K562 (cell line): ENCODE results near the gene MTFR2. TPM values are rescaled to one million over a fixed set of nuclear protein-coding genes. Genes with fewer than 3 reads are reported as not detected.

ENCODE experiments used
- BCL6 ChIP-seq: fragments of 250-450 bp; sonication (Bioruptor Pico); IDR thresholded peaks from 2 replicates; pipeline ENCODE4 v1.4.0; 2020
- CBFB ChIP-seq: sonication (generic); formaldehyde crosslinking; IDR thresholded peaks from 2 replicates; pipeline ENCODE4 v1.4.0; 2020; ENCODE audit warnings: mild to moderate bottlenecking, missing genetic modification reagents
- DDX20 ChIP-seq: fragments of 450-650 bp; IDR thresholded peaks from 2 replicates; pipeline ENCODE4 v1.6.1; 2016; ENCODE audit warnings: missing genetic modification characterization, low read depth, mild to moderate bottlenecking, missing compliant biosample characterization, moderate library complexity
- E2F5 ChIP-seq: sonication (generic); formaldehyde crosslinking; IDR thresholded peaks from 2 replicates; pipeline ENCODE4 v1.8.0; 2022; ENCODE audit warnings: mild to moderate bottlenecking, missing genetic modification reagents
- EWSR1 ChIP-seq: fragments of 450-650 bp; IDR thresholded peaks from 2 replicates; pipeline ENCODE4 v1.6.1; 2018; ENCODE audit warnings: borderline replicate concordance, mild to moderate bottlenecking, low read depth, moderate library complexity; ENCODE audit not compliant: partially characterized antibody
- FOXJ2 ChIP-seq: fragments of 200-800 bp; sonication (Bioruptor generic); IDR thresholded peaks from 2 replicates; pipeline ENCODE4 v1.6.1; 2016; ENCODE audit warnings: missing genetic modification characterization, missing compliant biosample characterization
- GABPA ChIP-seq: fragments of 200-800 bp; sonication (Bioruptor generic); conservative IDR thresholded peaks from 2 replicates; pipeline ENCODE4 v1.6.1; 2016; ENCODE audit warnings: low read depth, missing genetic modification characterization, missing compliant biosample characterization
- HBP1 ChIP-seq: fragments of 450-650 bp; formaldehyde crosslinking; IDR thresholded peaks from 2 replicates; pipeline ENCODE4 v1.4.0; 2022; ENCODE audit warnings: missing genetic modification characterization
- KAT2B ChIP-seq: IDR thresholded peaks from one replicate; pipeline ENCODE4 v1.6.1; 2012; ENCODE audit warnings: low read depth, mild to moderate bottlenecking, control low read depth, inconsistent platforms, low read length, moderate library complexity
- NBN ChIP-seq: fragments of 450-650 bp; IDR thresholded peaks from 2 replicates; pipeline ENCODE4 v1.6.1; 2016; ENCODE audit warnings: low read depth, mild to moderate bottlenecking
- NFYB ChIP-seq: IDR thresholded peaks from 2 replicates; pipeline ENCODE4 v1.6.1; 2011; ENCODE audit warnings: mild to moderate bottlenecking, moderate library complexity; ENCODE audit not compliant: insufficient read length; ENCODE audit errors: extremely low read depth
- NONO ChIP-seq, 2 experiments: fragments of 200-400 bp in 1 of 2; fragments of 450-650 bp in 1 of 2; formaldehyde crosslinking in 1 of 2; IDR thresholded peaks; 2 replicates each; pipeline ENCODE4 v1.6.1; 2017; ENCODE audit warnings: low read depth in 2 of 2, mild to moderate bottlenecking in 2 of 2, moderate library complexity in 2 of 2, low read length in 1 of 2
- SAFB ChIP-seq: fragments of 200-400 bp; formaldehyde crosslinking; IDR thresholded peaks from 2 replicates; pipeline ENCODE4 v1.6.1; 2017; ENCODE audit warnings: low read depth, low read length, borderline replicate concordance
- SPI1 ChIP-seq: IDR thresholded peaks from 2 replicates; pipeline ENCODE4 v1.6.1; 2011; ENCODE audit warnings: low read depth, low read length, control low read depth, borderline replicate concordance
- TAF9B ChIP-seq: fragments of 450-650 bp; IDR thresholded peaks from 2 replicates; pipeline ENCODE4 v1.6.1; 2018; ENCODE audit warnings: mild to moderate bottlenecking; ENCODE audit not compliant: partially characterized antibody
- ZNF280B ChIP-seq: fragments of 250-450 bp; sonication (Bioruptor Pico); IDR thresholded peaks from 2 replicates; pipeline ENCODE4 v1.5.1; 2021; ENCODE audit warnings: mild to moderate bottlenecking
- ZNF644 ChIP-seq: fragments of 200-800 bp; sonication (Bioruptor generic); IDR thresholded peaks from 2 replicates; pipeline ENCODE4 v1.6.1; 2016; ENCODE audit warnings: low read depth, missing genetic modification characterization, missing compliant biosample characterization
- polyA plus RNA-seq, 8 experiments: library from polyadenylated mRNA; depleted of rRNA in 4 of 8; stranded (reverse) in 5 of 8; unstranded in 3 of 8; fragments of >200 nt; fragmentation: Nextera tagmentation in 2 of 8; fragmentation: Illumina TruSeq in 1 of 8; extraction: Ambion mirVana in 2 of 8; extraction: Trizol in 1 of 8; gene quantifications; 2 replicates each; pipeline versions ENCODE4 v1.2.1 to v1.2.3, GENCODE V29; 2011 to 2014; ENCODE audit warnings: inconsistent platforms in 1 of 8, missing spikeins in 1 of 8
- total RNA-seq, 7 experiments: library from RNA; depleted of rRNA in 6 of 7; stranded (reverse); fragments of >200 nt in 6 of 7; fragmentation: Illumina TruSeq in 2 of 7; extraction: Trizol in 2 of 7; gene quantifications; 2 replicates each; pipeline versions ENCODE4 v1.2.1 to v1.2.3, GENCODE V29; 2011 to 2021; ENCODE audit warnings: low replicate concordance in 1 of 7
- TF ChIP-seq, protein P1 (sequence below): IDR thresholded peaks from 2 replicates; pipeline ENCODE4 v1.6.1; 2012; ENCODE audit warnings: low read depth, low read length, improper control_type of control experiment, borderline replicate concordance
- TF ChIP-seq, protein P2 (sequence below): sonication (generic); formaldehyde crosslinking; IDR thresholded peaks from 2 replicates; pipeline ENCODE4 v1.8.0; 2022; ENCODE audit warnings: missing genetic modification reagents, mild to moderate bottlenecking, borderline replicate concordance

MTFR2 gene
- total and polyA plus RNA-seq, 9 of the 15 experiments (the other 6 are each of a cell fraction or from before 2014, with no cell fraction given): 10.1 to 63.3 (median 45.9) TPM

DNA sequence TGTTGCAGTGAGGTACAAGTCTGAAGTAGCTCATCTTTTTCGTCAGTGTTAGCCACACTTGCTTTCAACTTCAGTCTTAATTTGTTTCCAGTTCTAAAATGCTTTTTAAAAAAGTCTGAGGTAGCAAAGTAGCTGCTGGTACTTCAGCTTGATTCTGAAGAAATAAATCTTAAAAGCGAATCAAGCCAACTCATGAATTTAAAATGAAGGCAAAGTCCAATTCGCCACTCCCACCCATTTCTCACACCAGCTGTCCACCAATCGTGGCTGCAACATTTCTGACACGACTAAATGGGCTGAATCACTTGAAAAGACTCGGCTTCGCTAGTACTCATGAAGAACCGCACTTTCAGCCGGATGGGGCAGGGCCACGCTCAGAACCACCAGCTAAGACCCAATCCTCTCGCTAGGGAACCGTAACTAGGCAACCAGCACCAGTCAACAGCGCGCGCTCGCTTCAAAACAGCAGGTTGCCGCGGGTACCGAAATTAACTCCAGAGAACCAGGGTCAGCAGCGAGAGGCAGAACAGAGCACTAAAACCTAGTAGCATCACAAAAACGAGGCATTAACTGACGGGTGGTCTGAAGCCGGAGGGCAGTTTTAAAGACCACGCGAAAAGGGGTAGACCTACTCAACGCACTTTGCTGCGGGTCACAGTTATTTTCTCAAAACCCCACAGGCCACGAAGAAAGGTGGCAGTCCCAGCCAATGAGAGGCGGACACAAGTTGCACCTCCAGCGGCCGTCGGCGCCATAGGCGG is 38.6 kb upstream of the MTFR2 start (continued):
- TF ChIP-seq E2F5: peak; percentile 80; the same call in 1 of the 2 replicates
- no peak; the same call in 1 of the 2 replicates for TF ChIP-seq CBFB (CRISPR knock-in tag)
- no peak for TF ChIP-seq DDX20
- TF ChIP-seq, protein P1, sequence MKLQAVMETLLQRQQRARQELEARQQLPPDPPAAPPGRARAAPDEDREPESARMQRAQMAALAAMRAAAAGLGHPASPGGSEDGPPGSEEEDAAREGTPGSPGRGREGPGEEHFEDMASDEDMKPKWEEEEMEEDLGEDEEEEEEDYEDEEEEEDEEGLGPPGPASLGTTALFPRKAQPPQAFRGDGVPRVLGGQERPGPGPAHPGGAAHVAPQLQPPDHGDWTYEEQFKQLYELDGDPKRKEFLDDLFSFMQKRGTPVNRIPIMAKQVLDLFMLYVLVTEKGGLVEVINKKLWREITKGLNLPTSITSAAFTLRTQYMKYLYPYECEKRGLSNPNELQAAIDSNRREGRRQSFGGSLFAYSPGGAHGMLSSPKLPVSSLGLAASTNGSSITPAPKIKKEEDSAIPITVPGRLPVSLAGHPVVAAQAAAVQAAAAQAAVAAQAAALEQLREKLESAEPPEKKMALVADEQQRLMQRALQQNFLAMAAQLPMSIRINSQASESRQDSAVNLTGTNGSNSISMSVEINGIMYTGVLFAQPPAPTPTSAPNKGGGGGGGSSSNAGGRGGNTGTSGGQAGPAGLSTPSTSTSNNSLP: no peak
- peak; percentile 99 for TF ChIP-seq FOXJ2 (tag)
- TF ChIP-seq GABPA (tag): no peak
- TF ChIP-seq KAT2B: no peak
- 0 out of 2 replicates have a peak, but pooled peaks have one; percentile 35 for TF ChIP-seq HBP1 (CRISPR knock-in tag)
- no peak for TF ChIP-seq SAFB
- TF ChIP-seq TAF9B: no peak
- TF ChIP-seq ZNF280B (CRISPR knock-in tag): no peak
- no peak for TF ChIP-seq EWSR1
- TF ChIP-seq NBN: peak; percentile 31; the same call in 1 of the 2 replicates
- TF ChIP-seq NFYB: no peak
- TF ChIP-seq NONO (IDR thresholded peaks at IDR 0.05; ENCODE audit: low read depth in 2 of 2, low read length in 1 of 2): no peak
- no peak for TF ChIP-seq SPI1
- TF ChIP-seq, protein P2, sequence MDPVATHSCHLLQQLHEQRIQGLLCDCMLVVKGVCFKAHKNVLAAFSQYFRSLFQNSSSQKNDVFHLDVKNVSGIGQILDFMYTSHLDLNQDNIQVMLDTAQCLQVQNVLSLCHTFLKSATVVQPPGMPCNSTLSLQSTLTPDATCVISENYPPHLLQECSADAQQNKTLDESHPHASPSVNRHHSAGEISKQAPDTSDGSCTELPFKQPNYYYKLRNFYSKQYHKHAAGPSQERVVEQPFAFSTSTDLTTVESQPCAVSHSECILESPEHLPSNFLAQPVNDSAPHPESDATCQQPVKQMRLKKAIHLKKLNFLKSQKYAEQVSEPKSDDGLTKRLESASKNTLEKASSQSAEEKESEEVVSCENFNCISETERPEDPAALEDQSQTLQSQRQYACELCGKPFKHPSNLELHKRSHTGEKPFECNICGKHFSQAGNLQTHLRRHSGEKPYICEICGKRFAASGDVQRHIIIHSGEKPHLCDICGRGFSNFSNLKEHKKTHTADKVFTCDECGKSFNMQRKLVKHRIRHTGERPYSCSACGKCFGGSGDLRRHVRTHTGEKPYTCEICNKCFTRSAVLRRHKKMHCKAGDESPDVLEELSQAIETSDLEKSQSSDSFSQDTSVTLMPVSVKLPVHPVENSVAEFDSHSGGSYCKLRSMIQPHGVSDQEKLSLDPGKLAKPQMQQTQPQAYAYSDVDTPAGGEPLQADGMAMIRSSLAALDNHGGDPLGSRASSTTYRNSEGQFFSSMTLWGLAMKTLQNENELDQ: no peak
- TF ChIP-seq ZNF644 (tag): no peak
- no peak for TF ChIP-seq BCL6
